GM18907 (cell line): ENCODE results near the gene ZYG11A.
A peak's percentile ranks its signal among the peaks of the same experiment; 100 is the strongest.
"Not testable (repeated sequence)": the region's sequence is repeated elsewhere in the genome, so short reads cannot be mapped to it uniquely, and the experiment has no call there.

ENCODE experiments used
- ATAC-seq: cut with Tn5 transposase; IDR thresholded peaks from one replicate; pipeline ENCODE4 v1.9.1; 2021; ENCODE audit warnings: mild to moderate bottlenecking, moderate library complexity; ENCODE audit not compliant: unreplicated experiment

Gene ZYG11A

GRCh38 chr1:52842643-52843310 is at the start of gene ZYG11A:
Gene ZYG11A, plus strand, starts transcription at chr1:52842760. Its CDS starts 124 bp downstream, at chr1:52842884.
- ATAC-seq: peak; percentile 81

GRCh38 chr1:52793717-52794116 is 48.8 kb upstream of the ZYG11A start:
- ATAC-seq: not testable (repeated sequence)

- ATAC-seq: no peak
Observed at GRCh38 chr1:52795464-52795863, 47.1 kb upstream of the ZYG11A start.

- no peak for ATAC-seq
Observed at GRCh38 chr1:52798331-52798730, 44.2 kb upstream of the ZYG11A start.

- no peak for ATAC-seq
Observed at GRCh38 chr1:52801011-52801410, 41.5 kb upstream of the ZYG11A start.

- not testable (repeated sequence) for ATAC-seq
Observed at GRCh38 chr1:52804083-52804482, 38.5 kb upstream of the ZYG11A start.

GRCh38 chr1:52814465-52814864 is 28.1 kb upstream of the ZYG11A start:
- ATAC-seq: no peak

GRCh38 chr1:52820830-52821229 is 21.7 kb upstream of the ZYG11A start:
- ATAC-seq: not testable (repeated sequence)

GRCh38 chr1:52825868-52826267 is 16.7 kb upstream of the ZYG11A start:
- ATAC-seq: no peak

- ATAC-seq: no peak
Observed at GRCh38 chr1:52834798-52835197, 7.8 kb upstream of the ZYG11A start.

- ATAC-seq: no peak
Observed at GRCh38 chr1:52836035-52836434, 6.5 kb upstream of the ZYG11A start.

- ATAC-seq: not testable (repeated sequence)
Observed at GRCh38 chr1:52839175-52839574, 3.4 kb upstream of the ZYG11A start.

- not testable (repeated sequence) for ATAC-seq
Observed at GRCh38 chr1:52845119-52845518, 2.6 kb downstream of the ZYG11A start.

- no peak for ATAC-seq
Observed at GRCh38 chr1:52848423-52848822, 5.9 kb downstream of the ZYG11A start.

- ATAC-seq: no peak
Observed at GRCh38 chr1:52850951-52851350, 8.4 kb downstream of the ZYG11A start.

GRCh38 chr1:52852854-52853253 is 10.3 kb downstream of the ZYG11A start:
- ATAC-seq: no peak

GRCh38 chr1:52855584-52855983 is 13.0 kb downstream of the ZYG11A start:
- ATAC-seq: no peak

GRCh38 chr1:52856026-52856425 is 13.5 kb downstream of the ZYG11A start:
- no peak for ATAC-seq

GRCh38 chr1:52857443-52857842 is 14.9 kb downstream of the ZYG11A start:
- ATAC-seq: no peak

- no peak for ATAC-seq
Observed at GRCh38 chr1:52862666-52863458, 20.3 kb downstream of the ZYG11A start.

GRCh38 chr1:52867087-52867863 is 24.7 kb downstream of the ZYG11A start:
- peak; percentile 92 for ATAC-seq
